Activated CD4-positive, alpha-beta T cell treated with anti-CD3 and anti-CD28 coated beads, Interleukin-2, amount 50 U/mL, for 1 hour (primary cell): ENCODE data around the gene CKB.

Experiments
- DNase-seq: peaks from one replicate; pipeline ENCODE4 v3.0.0-alpha.2; 2020

Gene CKB

GRCh38 chr14:103510724-103511693 lies 11.6 kb downstream of the CKB start:
- no peak for DNase-seq

GRCh38 chr14:103509864-103510723 lies 12.5 kb downstream of the CKB start:
- no peak for DNase-seq

- no peak for DNase-seq
Observed at GRCh38 chr14:103508521-103509329, 13.9 kb downstream of the CKB start.

- DNase-seq, result no peak
Observed at GRCh38 chr14:103507751-103508150, 14.9 kb downstream of the CKB start.

- no peak for DNase-seq
Observed at GRCh38 chr14:103504991-103505565, 17.6 kb downstream of the CKB start.

GRCh38 chr14:103503296-103503695 lies 19.3 kb downstream of the CKB start:
- DNase-seq, result no peak

- no peak for DNase-seq
Observed at GRCh38 chr14:103502877-103503276, 19.8 kb downstream of the CKB start.

GRCh38 chr14:103501921-103502669 lies 20.5 kb downstream of the CKB start:
- no peak for DNase-seq

GRCh38 chr14:103501041-103501870 lies 21.4 kb downstream of the CKB start:
- no peak for DNase-seq

- peak; percentile 81 for DNase-seq
Observed at GRCh38 chr14:103500148-103500990, 22.3 kb downstream of the CKB start.

GRCh38 chr14:103499709-103500108 lies 22.9 kb downstream of the CKB start:
- no peak for DNase-seq

- no peak for DNase-seq
Observed at GRCh38 chr14:103496776-103497175, 25.9 kb downstream of the CKB start.

GRCh38 chr14:103495854-103496253 lies 26.8 kb downstream of the CKB start:
- no peak for DNase-seq

- DNase-seq, result no peak
Observed at GRCh38 chr14:103492156-103492925, 30.3 kb downstream of the CKB start.

- no peak for DNase-seq
Observed at GRCh38 chr14:103491691-103492090, 30.9 kb downstream of the CKB start.

GRCh38 chr14:103489621-103490020 lies 33.0 kb downstream of the CKB start:
- no peak for DNase-seq

- DNase-seq, result no peak
Observed at GRCh38 chr14:103488960-103489359, 33.7 kb downstream of the CKB start.

- no peak for DNase-seq
Observed at GRCh38 chr14:103488071-103488470, 34.6 kb downstream of the CKB start.

- no peak for DNase-seq
Observed at GRCh38 chr14:103485504-103485903, 37.1 kb downstream of the CKB start.
